HG03521 (cell line): ENCODE data around the gene PDF.

ENCODE experiments used
- ATAC-seq: cut with Tn5 transposase; IDR thresholded peaks from one replicate; pipeline ENCODE4 v1.9.1; 2021; ENCODE audit warnings: mild to moderate bottlenecking, moderate library complexity; ENCODE audit not compliant: unreplicated experiment

The PDF gene

DNA sequence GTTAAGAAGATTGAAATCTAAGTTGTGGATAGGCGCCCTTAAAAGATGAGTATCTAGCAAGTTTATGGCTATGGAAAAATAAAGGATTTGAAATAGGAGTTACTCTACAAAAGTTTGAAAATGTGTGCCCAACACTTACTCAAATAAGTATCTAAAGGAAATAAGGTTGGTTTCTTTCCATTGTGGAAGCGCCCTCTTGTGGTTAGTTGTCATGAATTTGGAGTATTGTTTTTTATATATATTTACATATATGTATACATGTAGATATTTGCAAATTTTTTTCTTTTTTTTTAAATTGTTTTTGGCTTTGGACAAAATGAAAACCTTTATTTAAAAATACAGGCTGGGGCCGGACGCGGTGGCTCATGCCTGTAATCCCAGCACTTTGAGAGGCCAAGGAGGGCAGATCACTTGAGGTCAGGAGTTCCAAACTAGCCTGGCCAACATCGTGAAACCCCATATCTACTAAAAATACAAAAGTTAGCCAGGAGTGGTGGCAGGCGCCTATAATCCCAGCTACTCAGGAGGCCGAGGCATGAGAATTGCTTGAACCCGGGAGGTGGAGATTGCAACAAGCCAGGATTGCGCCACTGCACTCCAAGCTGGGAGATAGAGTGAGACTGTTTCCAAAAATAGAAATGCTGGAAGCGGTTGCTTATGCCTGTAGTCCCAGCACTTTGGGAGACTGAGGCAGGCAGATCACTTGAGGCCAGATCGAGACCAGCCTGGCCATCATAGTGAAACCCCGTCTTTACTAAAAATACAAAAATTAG lies 43.3 kb downstream of the PDF start:
- no peak for ATAC-seq

DNA sequence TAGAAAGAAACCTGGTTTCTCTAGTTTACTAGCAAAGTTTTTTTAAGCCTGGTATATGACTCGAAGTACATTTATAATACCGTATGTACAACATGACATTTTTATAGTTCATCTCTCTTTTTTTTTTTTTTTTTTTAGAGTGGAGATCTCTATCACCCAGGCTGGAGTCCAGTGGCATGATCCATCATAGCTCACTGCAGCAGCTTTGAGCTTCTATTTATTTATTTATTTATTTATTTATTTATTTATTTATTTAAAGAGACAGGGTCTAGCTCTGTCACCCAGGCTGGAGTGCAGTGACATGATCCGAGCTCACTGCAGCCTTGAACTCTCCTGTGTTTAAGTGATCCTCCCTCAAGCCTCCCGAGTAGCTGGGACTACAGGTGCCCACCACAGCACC lies 45.1 kb downstream of the PDF start:
- no peak for ATAC-seq

DNA sequence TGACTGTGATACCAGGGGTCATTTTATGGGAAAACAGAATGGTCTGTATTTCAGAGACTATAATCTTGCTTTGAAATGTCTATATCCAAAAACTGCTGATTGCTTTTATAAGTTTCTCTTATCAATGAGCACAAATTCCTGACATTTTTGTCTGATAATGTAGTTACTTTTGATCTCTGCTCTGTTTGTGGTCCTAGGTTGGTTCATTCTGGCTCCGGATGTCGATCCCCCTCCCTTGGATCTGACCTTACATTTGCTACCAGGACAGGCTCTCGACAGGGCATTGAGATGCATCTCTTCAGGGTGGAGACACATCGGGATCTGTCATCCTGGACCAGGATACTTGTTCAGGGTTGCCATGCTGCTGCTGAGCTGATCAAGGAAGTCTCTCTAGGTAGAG lies 46.5 kb downstream of the PDF start:
- ATAC-seq: no peak

DNA sequence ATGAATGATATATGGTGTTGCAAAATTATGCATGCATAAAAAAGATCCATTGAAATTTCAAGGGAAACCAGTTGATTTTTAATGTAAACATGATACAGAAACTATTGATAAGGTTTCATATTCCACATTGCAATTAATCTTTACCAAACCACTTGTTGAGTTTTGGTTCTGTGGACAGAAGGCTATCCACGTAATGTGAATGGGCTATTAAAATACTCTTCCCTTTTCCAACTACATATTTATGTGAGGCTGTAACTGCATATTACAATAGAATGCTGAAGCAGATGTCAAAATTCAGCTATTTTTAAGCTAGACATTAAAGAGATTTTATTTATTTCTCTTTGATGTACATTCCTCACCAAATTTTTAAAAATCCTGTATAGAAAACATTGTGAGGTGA lies 53.0 kb downstream of the PDF start:
- ATAC-seq: no peak
